ENCODE results near the gene PCNX2.

DNA sequence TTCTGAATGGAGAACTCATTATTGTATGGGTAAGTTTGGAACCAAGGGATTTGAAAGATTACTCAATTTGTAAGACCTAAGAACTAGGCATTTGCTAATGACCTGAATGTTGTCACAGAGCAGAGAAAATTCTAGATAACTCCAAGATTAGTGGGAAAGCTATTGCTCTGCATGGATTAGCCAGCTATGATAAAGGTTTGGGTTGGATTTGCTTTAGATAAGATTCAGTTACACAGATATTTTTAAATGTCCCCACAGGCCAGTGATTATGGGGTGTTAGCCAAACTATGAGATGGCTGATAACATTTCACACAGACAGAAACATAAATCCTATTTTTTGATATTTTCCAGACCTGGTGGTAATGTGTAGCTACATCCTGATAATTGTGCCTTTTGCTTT, 256.9 kb downstream of the PCNX2 start:
- TF ChIP-seq YY1 (IDR thresholded peaks at IDR 0.05; ENCODE audit: extremely low read depth, insufficient replicate concordance, low read depth, low read length), result no peak
- TF ChIP-seq, protein P1, sequence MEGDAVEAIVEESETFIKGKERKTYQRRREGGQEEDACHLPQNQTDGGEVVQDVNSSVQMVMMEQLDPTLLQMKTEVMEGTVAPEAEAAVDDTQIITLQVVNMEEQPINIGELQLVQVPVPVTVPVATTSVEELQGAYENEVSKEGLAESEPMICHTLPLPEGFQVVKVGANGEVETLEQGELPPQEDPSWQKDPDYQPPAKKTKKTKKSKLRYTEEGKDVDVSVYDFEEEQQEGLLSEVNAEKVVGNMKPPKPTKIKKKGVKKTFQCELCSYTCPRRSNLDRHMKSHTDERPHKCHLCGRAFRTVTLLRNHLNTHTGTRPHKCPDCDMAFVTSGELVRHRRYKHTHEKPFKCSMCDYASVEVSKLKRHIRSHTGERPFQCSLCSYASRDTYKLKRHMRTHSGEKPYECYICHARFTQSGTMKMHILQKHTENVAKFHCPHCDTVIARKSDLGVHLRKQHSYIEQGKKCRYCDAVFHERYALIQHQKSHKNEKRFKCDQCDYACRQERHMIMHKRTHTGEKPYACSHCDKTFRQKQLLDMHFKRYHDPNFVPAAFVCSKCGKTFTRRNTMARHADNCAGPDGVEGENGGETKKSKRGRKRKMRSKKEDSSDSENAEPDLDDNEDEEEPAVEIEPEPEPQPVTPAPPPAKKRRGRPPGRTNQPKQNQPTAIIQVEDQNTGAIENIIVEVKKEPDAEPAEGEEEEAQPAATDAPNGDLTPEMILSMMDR (IDR thresholded peaks at IDR 0.05 in 2 of 3, conservative IDR thresholded peaks at IDR 0.05 in 1 of 3; ENCODE audit: borderline replicate concordance in 1 of 3, insufficient read depth in 1 of 3, low read depth in 2 of 3, low read length in 2 of 3), result no peak
- TF ChIP-seq ZNF274 (IDR thresholded peaks at IDR 0.05; ENCODE audit: low read depth, low read length), result no peak
- no peak for TF ChIP-seq SIN3A (IDR thresholded peaks at IDR 0.05; ENCODE audit: low read depth)

Measured in HCT116 (cell line).